WTC11 (cell line): ENCODE data around the gene SPATA13. TPM values are rescaled to one million over a fixed set of nuclear protein-coding genes. Genes with fewer than 3 reads are reported as not detected.

Experiments
- ATAC-seq: fragments of 200-7000 bp; cut with Tn5 transposase; 2 replicates; pipeline ENCODE4 v1.10.0; 2021; ENCODE audit warnings: mild to moderate bottlenecking, moderate library complexity
- CTCF ChIA-PET: fragments of 300-600 bp; sonication (Branson Sonifier 250); formaldehyde crosslinking; loops from one replicate; lab custom pipeline; 2021; ENCODE audit warnings: antibody characterized with exemption; lab: Charles Lee
- POLR2A ChIA-PET: fragments of 350-600 bp; sonication (Branson Sonifier 250); formaldehyde crosslinking; loops from one replicate; lab custom pipeline; 2021; ENCODE audit warnings: antibody characterized with exemption; lab: Charles Lee
- DNase-seq: peaks from one replicate; pipeline ENCODE4 v3.0.0; 2021; ENCODE audit warnings: low spot score
- H3K27ac Mint-ChIP-seq: 2 replicates; pipeline ENCODE4 v1.8.0; 2021; ENCODE audit warnings: mixed read lengths
- H3K27me3 Mint-ChIP-seq: 2 replicates; pipeline ENCODE4 v1.8.0; 2021; ENCODE audit warnings: low read depth, mild to moderate bottlenecking, moderate library complexity, mixed read lengths
- H3K36me3 Mint-ChIP-seq: 2 replicates; pipeline ENCODE4 v1.8.0; 2021; ENCODE audit warnings: mixed read lengths
- H3K4me1 Mint-ChIP-seq: 2 replicates; pipeline ENCODE4 v1.8.0; 2022; ENCODE audit warnings: mixed read lengths
- H3K4me3 Mint-ChIP-seq: 2 replicates; pipeline ENCODE4 v1.8.0; 2021; ENCODE audit warnings: mild to moderate bottlenecking, moderate library complexity, mixed read lengths
- H3K9me3 Mint-ChIP-seq: 2 replicates; pipeline ENCODE4 v1.8.0; 2021; ENCODE audit warnings: mixed read lengths
- ATF6 ChIP-seq: sonication (generic); formaldehyde crosslinking; IDR thresholded peaks from 2 replicates; pipeline ENCODE4 v1.8.1; 2023; ENCODE audit warnings: mild to moderate bottlenecking, missing genetic modification reagents
- CBFB ChIP-seq: sonication (generic); formaldehyde crosslinking; IDR thresholded peaks from 2 replicates; pipeline ENCODE4 v1.8.1; 2022; ENCODE audit warnings: mild to moderate bottlenecking, low read depth, missing genetic modification reagents
- MXD4 ChIP-seq: fragments of 250-450 bp; sonication (Bioruptor Pico); IDR thresholded peaks from 2 replicates; pipeline ENCODE4 v1.8.0; 2021; ENCODE audit warnings: mild to moderate bottlenecking, moderate library complexity, borderline replicate concordance
- NFE2L1 ChIP-seq: sonication (generic); formaldehyde crosslinking; IDR thresholded peaks from 2 replicates; pipeline ENCODE4 v1.8.1; 2023; ENCODE audit warnings: missing genetic modification reagents
- PREB ChIP-seq: sonication (generic); formaldehyde crosslinking; IDR thresholded peaks from 2 replicates; pipeline ENCODE4 v1.8.1; 2022; ENCODE audit warnings: mild to moderate bottlenecking, missing genetic modification reagents, moderate library complexity, borderline replicate concordance
- total RNA-seq: library from RNA; stranded (reverse); gene quantifications from 3 replicates; pipeline ENCODE4 v1.2.3, GENCODE V29; 2021
- TF ChIP-seq, protein P1 (sequence below): fragments of 200-600 bp; IDR thresholded peaks from 2 replicates; pipeline ENCODE4 v1.8.0; 2022; ENCODE audit warnings: antibody characterized with exemption
- TF ChIP-seq, protein P2 (sequence below): sonication (generic); formaldehyde crosslinking; IDR thresholded peaks from 2 replicates; pipeline ENCODE4 v1.8.1; 2023; ENCODE audit warnings: mild to moderate bottlenecking, moderate library complexity, missing genetic modification reagents
- TF ChIP-seq, protein P3 (sequence below): sonication (generic); formaldehyde crosslinking; IDR thresholded peaks from 2 replicates; pipeline ENCODE4 v1.8.1; 2022; ENCODE audit warnings: mild to moderate bottlenecking, moderate library complexity, missing genetic modification reagents
- TF ChIP-seq, protein P4 (sequence below): sonication (generic); formaldehyde crosslinking; IDR thresholded peaks from 2 replicates; pipeline ENCODE4 v1.8.0; 2022; ENCODE audit warnings: mild to moderate bottlenecking, missing genetic modification reagents

The SPATA13 gene
- total RNA-seq, 1 experiment from 2014 or later: 29.0 TPM

GRCh38 chr13:24307211-24308067, 146.9 kb downstream of the SPATA13 start:
- POLR2A ChIA-PET: no interaction called here
- CTCF ChIA-PET: interaction anchor here (0.9 to 1.2 kb wide), 4 partner anchors 79 to 347 kb away, joined by 3 to 4 read pairs (median 3); no protein-coding TSS in a partner anchor

DNA sequence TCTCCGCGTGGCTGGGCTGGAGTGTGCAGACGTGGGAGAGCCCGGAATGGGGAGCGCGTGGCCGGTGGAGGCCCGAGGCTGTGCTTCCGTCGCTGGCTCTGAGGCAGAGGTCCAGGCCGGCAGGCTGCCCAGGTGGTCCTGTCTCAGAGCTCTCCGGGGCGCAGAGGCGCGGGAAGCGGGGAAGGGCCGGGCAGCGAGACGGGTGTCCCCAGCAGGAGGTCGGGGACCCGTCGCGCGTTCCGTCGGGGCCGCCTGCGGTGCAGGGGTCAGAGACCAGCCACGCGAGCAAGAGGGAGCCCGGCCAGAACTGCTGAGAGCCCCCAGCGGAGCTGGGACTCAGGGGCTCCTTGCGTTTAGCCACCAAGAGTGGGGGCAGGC, 147.5 kb downstream of the SPATA13 start:
- Mint-ChIP-seq H3K4me1 (peaks cover 2% of the 10 kb centered on the region), H3K27ac (no peak overlapping the region), H3K4me3 (no peak overlapping the region), H3K36me3 (peaks cover 7% of the 10 kb centered on the region), H3K27me3 (no peaks in the 10 kb centered on the region), H3K9me3 (no peaks in the 10 kb centered on the region)
- TF ChIP-seq, protein P1, sequence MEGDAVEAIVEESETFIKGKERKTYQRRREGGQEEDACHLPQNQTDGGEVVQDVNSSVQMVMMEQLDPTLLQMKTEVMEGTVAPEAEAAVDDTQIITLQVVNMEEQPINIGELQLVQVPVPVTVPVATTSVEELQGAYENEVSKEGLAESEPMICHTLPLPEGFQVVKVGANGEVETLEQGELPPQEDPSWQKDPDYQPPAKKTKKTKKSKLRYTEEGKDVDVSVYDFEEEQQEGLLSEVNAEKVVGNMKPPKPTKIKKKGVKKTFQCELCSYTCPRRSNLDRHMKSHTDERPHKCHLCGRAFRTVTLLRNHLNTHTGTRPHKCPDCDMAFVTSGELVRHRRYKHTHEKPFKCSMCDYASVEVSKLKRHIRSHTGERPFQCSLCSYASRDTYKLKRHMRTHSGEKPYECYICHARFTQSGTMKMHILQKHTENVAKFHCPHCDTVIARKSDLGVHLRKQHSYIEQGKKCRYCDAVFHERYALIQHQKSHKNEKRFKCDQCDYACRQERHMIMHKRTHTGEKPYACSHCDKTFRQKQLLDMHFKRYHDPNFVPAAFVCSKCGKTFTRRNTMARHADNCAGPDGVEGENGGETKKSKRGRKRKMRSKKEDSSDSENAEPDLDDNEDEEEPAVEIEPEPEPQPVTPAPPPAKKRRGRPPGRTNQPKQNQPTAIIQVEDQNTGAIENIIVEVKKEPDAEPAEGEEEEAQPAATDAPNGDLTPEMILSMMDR: no peak
- TF ChIP-seq, protein P2, sequence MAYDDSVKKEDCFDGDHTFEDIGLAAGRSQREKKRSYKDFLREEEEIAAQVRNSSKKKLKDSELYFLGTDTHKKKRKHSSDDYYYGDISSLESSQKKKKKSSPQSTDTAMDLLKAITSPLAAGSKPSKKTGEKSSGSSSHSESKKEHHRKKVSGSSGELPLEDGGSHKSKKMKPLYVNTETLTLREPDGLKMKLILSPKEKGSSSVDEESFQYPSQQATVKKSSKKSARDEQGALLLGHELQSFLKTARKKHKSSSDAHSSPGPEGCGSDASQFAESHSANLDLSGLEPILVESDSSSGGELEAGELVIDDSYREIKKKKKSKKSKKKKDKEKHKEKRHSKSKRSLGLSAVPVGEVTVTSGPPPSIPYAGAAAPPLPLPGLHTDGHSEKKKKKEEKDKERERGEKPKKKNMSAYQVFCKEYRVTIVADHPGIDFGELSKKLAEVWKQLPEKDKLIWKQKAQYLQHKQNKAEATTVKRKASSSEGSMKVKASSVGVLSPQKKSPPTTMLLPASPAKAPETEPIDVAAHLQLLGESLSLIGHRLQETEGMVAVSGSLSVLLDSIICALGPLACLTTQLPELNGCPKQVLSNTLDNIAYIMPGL (CRISPR knock-in tag): no peak
- TF ChIP-seq ATF6 (CRISPR knock-in tag) (no peak), CBFB (CRISPR knock-in tag) (no peak), PREB (CRISPR knock-in tag) (no peak), MXD4 (CRISPR knock-in tag) (no peak)
- TF ChIP-seq, protein P3, sequence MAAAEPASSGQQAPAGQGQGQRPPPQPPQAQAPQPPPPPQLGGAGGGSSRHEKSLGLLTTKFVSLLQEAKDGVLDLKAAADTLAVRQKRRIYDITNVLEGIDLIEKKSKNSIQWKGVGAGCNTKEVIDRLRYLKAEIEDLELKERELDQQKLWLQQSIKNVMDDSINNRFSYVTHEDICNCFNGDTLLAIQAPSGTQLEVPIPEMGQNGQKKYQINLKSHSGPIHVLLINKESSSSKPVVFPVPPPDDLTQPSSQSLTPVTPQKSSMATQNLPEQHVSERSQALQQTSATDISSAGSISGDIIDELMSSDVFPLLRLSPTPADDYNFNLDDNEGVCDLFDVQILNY (CRISPR knock-in tag): no peak
- CTCF ChIA-PET: interaction anchor here (1.0 to 1.2 kb wide), 2 partner anchors 90 to 301 kb away, joined by 3 read pairs; no protein-coding TSS in a partner anchor
- ATAC-seq (no peak), DNase-seq (no peak)
- POLR2A ChIA-PET: no interaction called here

More at GRCh38 chr13:24307211-24308067, 146.9 kb downstream of the SPATA13 start:
- no peaks in the 10 kb centered on the region for H3K9me3 Mint-ChIP-seq
- TF ChIP-seq, protein P4, sequence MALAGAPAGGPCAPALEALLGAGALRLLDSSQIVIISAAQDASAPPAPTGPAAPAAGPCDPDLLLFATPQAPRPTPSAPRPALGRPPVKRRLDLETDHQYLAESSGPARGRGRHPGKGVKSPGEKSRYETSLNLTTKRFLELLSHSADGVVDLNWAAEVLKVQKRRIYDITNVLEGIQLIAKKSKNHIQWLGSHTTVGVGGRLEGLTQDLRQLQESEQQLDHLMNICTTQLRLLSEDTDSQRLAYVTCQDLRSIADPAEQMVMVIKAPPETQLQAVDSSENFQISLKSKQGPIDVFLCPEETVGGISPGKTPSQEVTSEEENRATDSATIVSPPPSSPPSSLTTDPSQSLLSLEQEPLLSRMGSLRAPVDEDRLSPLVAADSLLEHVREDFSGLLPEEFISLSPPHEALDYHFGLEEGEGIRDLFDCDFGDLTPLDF (CRISPR knock-in tag): no peak
- TF ChIP-seq NFE2L1 (CRISPR knock-in tag): no peak
- TF ChIP-seq, all 79 proteins: peak for 0
- no peaks in the 10 kb centered on the region for H3K27me3 Mint-ChIP-seq
- no peak overlapping the region for H3K27ac Mint-ChIP-seq
- DNase-seq: no peak
- peaks cover 9% of the 10 kb centered on the region for H3K36me3 Mint-ChIP-seq
- H3K4me3 Mint-ChIP-seq: no peak overlapping the region
- ATAC-seq: peak; percentile 34
- no peaks in the 10 kb centered on the region for H3K4me1 Mint-ChIP-seq
